ENCODE results near the gene TNPO1.

The TNPO1 gene

GRCh38 chr5:72818866-72819534 lies 2.5 kb downstream of the TNPO1 start:
- DNase-seq = peak in 1 of 2 donors; percentile 8

- no peak for DNase-seq
Observed at GRCh38 chr5:72821776-72822175, 5.3 kb downstream of the TNPO1 start.

- DNase-seq = no peak
Observed at GRCh38 chr5:72822944-72823343, 6.5 kb downstream of the TNPO1 start.

GRCh38 chr5:72829707-72830106 lies 13.2 kb downstream of the TNPO1 start:
- DNase-seq = no peak

GRCh38 chr5:72830362-72830761 lies 13.9 kb downstream of the TNPO1 start:
- no peak for DNase-seq

- DNase-seq = no peak
Observed at GRCh38 chr5:72831685-72832084, 15.2 kb downstream of the TNPO1 start.

- no peak for DNase-seq
Observed at GRCh38 chr5:72834924-72835323, 18.5 kb downstream of the TNPO1 start.

- DNase-seq = no peak
Observed at GRCh38 chr5:72835633-72836032, 19.2 kb downstream of the TNPO1 start.

- DNase-seq = no peak
Observed at GRCh38 chr5:72836810-72837209, 20.3 kb downstream of the TNPO1 start.

- DNase-seq = no peak
Observed at GRCh38 chr5:72837524-72838096, 21.1 kb downstream of the TNPO1 start.

GRCh38 chr5:72840041-72840440 lies 23.6 kb downstream of the TNPO1 start:
- DNase-seq = no peak

GRCh38 chr5:72841756-72842535 lies 25.5 kb downstream of the TNPO1 start:
- no peak for DNase-seq

- no peak for DNase-seq
Observed at GRCh38 chr5:72842816-72843215, 26.4 kb downstream of the TNPO1 start.

GRCh38 chr5:72844218-72844603 lies 27.8 kb downstream of the TNPO1 start:
- no peak for DNase-seq

GRCh38 chr5:72845889-72846288 lies 29.4 kb downstream of the TNPO1 start:
- DNase-seq = no peak

GRCh38 chr5:72846483-72846882 lies 30.0 kb downstream of the TNPO1 start:
- no peak for DNase-seq

GRCh38 chr5:72847439-72847838 lies 31.0 kb downstream of the TNPO1 start:
- DNase-seq = no peak

- DNase-seq = peak; percentile 78 to 79
Observed at GRCh38 chr5:72847989-72848473, 31.6 kb downstream of the TNPO1 start.

GRCh38 chr5:72848474-72849428 lies 32.3 kb downstream of the TNPO1 start:
- no peak for DNase-seq

- DNase-seq = no peak
Observed at GRCh38 chr5:72849546-72849945, 33.1 kb downstream of the TNPO1 start.

GRCh38 chr5:72850113-72850512 lies 33.7 kb downstream of the TNPO1 start:
- DNase-seq = no peak

- DNase-seq = no peak
Observed at GRCh38 chr5:72852356-72852755, 35.9 kb downstream of the TNPO1 start.

GRCh38 chr5:72854419-72854818 lies 38.0 kb downstream of the TNPO1 start:
- no peak for DNase-seq

Measured in bone marrow (tissue), 2 donors.